HepG2 (cell line): ENCODE measurements around the gene PLOD3. TPM values are rescaled to one million over a fixed set of nuclear protein-coding genes. Genes with fewer than 3 reads are reported as not detected.

Source experiments
- FOXK2 ChIP-seq: fragments of 450-650 bp; IDR thresholded peaks from 2 replicates; pipeline ENCODE4 v1.6.1; 2016
- FOXP4 ChIP-seq: sonication (generic); formaldehyde crosslinking; IDR thresholded peaks from 2 replicates; pipeline ENCODE4 v1.4.0; 2020; ENCODE audit warnings: missing genetic modification reagents
- GLMP ChIP-seq: sonication (generic); formaldehyde crosslinking; IDR thresholded peaks from 2 replicates; pipeline ENCODE4 v1.9.0; 2021; ENCODE audit warnings: missing genetic modification reagents, mild to moderate bottlenecking, borderline replicate concordance
- HIC2 ChIP-seq: sonication (generic); formaldehyde crosslinking; IDR thresholded peaks from 2 replicates; pipeline ENCODE4 v1.9.0; 2022; ENCODE audit warnings: low read depth, missing genetic modification reagents
- HNRNPH1 ChIP-seq: fragments of 200-400 bp; formaldehyde crosslinking; optimal IDR thresholded peaks from 2 replicates; pipeline ENCODE3; 2017; ENCODE audit warnings: mild to moderate bottlenecking, low read depth, low read length
- HOXA5 ChIP-seq: sonication (generic); formaldehyde crosslinking; IDR thresholded peaks from 2 replicates; pipeline ENCODE4 v1.4.0; 2020; ENCODE audit warnings: missing genetic modification reagents
- IRF2 ChIP-seq: IDR thresholded peaks from 2 replicates; pipeline ENCODE4 v1.6.1; 2018; ENCODE audit warnings: missing genetic modification reagents, missing compliant biosample characterization
- MBNL3 ChIP-seq: fragments of 250-450 bp; sonication (Bioruptor Pico); conservative IDR thresholded peaks from 2 replicates; pipeline ENCODE4 v1.8.0; 2022; ENCODE audit warnings: mild to moderate bottlenecking, inconsistent platforms
- PHB2 ChIP-seq: fragments of 450-650 bp; IDR thresholded peaks from 2 replicates; pipeline ENCODE4 v1.6.1; 2018; ENCODE audit not compliant: partially characterized antibody
- REPIN1 ChIP-seq: sonication (generic); formaldehyde crosslinking; IDR thresholded peaks from 2 replicates; pipeline ENCODE4 v1.8.0; 2022; ENCODE audit warnings: missing genetic modification reagents, low read depth, mild to moderate bottlenecking, borderline replicate concordance
- SALL1 ChIP-seq: sonication (generic); formaldehyde crosslinking; IDR thresholded peaks from 2 replicates; pipeline ENCODE4 v1.8.0; 2022; ENCODE audit warnings: mild to moderate bottlenecking, missing genetic modification reagents
- SMAD3 ChIP-seq: sonication (generic); formaldehyde crosslinking; IDR thresholded peaks from 2 replicates; pipeline ENCODE4 v1.4.0; 2020; ENCODE audit warnings: missing genetic modification reagents
- TOPORS ChIP-seq: sonication (generic); formaldehyde crosslinking; IDR thresholded peaks from 2 replicates; pipeline ENCODE4 v1.8.0; 2023; ENCODE audit warnings: mild to moderate bottlenecking, missing genetic modification reagents
- TRAFD1 ChIP-seq: sonication (generic); formaldehyde crosslinking; IDR thresholded peaks from 2 replicates; pipeline ENCODE4 v1.5.1; 2020; ENCODE audit warnings: missing genetic modification reagents, mild to moderate bottlenecking, borderline replicate concordance
- ZBTB21 ChIP-seq: sonication (generic); formaldehyde crosslinking; IDR thresholded peaks from 2 replicates; pipeline ENCODE4 v1.4.0; 2020; ENCODE audit warnings: missing genetic modification reagents
- ZNF224 ChIP-seq: sonication (generic); formaldehyde crosslinking; IDR thresholded peaks from 2 replicates; pipeline ENCODE4 v1.5.0; 2020; ENCODE audit warnings: mild to moderate bottlenecking, missing genetic modification reagents
- ZNF383 ChIP-seq: sonication (generic); formaldehyde crosslinking; IDR thresholded peaks from 2 replicates; pipeline ENCODE4 v1.4.0; 2020; ENCODE audit warnings: missing genetic modification reagents, mild to moderate bottlenecking, borderline replicate concordance
- ZNF558 ChIP-seq: sonication (generic); formaldehyde crosslinking; IDR thresholded peaks from 2 replicates; pipeline ENCODE4 v1.9.0; 2022; ENCODE audit warnings: mild to moderate bottlenecking, missing genetic modification reagents, borderline replicate concordance
- ZNF589 ChIP-seq: sonication (generic); formaldehyde crosslinking; conservative IDR thresholded peaks from 2 replicates; pipeline ENCODE4 v1.8.0; 2022; ENCODE audit warnings: mild to moderate bottlenecking, moderate library complexity, missing genetic modification reagents
- ZNF709 ChIP-seq: sonication (generic); formaldehyde crosslinking; IDR thresholded peaks from 2 replicates; pipeline ENCODE4 v1.5.0; 2020; ENCODE audit warnings: mild to moderate bottlenecking, missing genetic modification reagents
- ZNF800 ChIP-seq: sonication (generic); formaldehyde crosslinking; IDR thresholded peaks from 2 replicates; pipeline ENCODE4 v1.4.0; 2020; ENCODE audit warnings: missing genetic modification reagents
- polyA plus RNA-seq, 8 experiments: library from polyadenylated mRNA; depleted of rRNA in 3 of 8; stranded (reverse) in 7 of 8; unstranded in 1 of 8; fragments of >200 nt; fragmentation: Illumina TruSeq in 4 of 8; extraction: Trizol in 4 of 8; gene quantifications; 2 replicates each; pipeline versions ENCODE4 v1.2.1 to v1.2.3, GENCODE V29; 2011 to 2016; ENCODE audit warnings: low read depth in 4 of 8, missing spikeins in 1 of 8, mixed read lengths in 1 of 8; ENCODE audit not compliant: insufficient read depth in 1 of 8
- total RNA-seq, 5 experiments: library from RNA; depleted of rRNA; stranded (reverse); fragments of >200 nt; fragmentation: Illumina TruSeq; extraction: Trizol; gene quantifications; 2 replicates each; pipeline ENCODE4 v1.2.3, GENCODE V29; 2016; ENCODE audit warnings: low read depth in 1 of 5

The PLOD3 gene
- total and polyA plus RNA-seq, 2 of the 13 experiments (the other 11 are each of a cell fraction or from before 2014, with no cell fraction given): 65.8 to 67.4 TPM

- TF ChIP-seq ZNF383 (CRISPR knock-in tag): no peak
- TF ChIP-seq TRAFD1 (CRISPR knock-in tag): peak; percentile 86; the same call in 1 of the 2 replicates
- no peak for TF ChIP-seq MBNL3 (CRISPR knock-in tag)
- TF ChIP-seq IRF2 (CRISPR knock-in tag): peak; percentile 51; the same call in 1 of the 2 replicates
- no peak for TF ChIP-seq PHB2
- peak; percentile 68 for TF ChIP-seq HOXA5
- peak; percentile 78; the same call in 1 of the 2 replicates for TF ChIP-seq ZNF709
- no peak for TF ChIP-seq HNRNPH1
- peak; percentile 57; the same call in 1 of the 2 replicates for TF ChIP-seq HIC2 (CRISPR knock-in tag)
- TF ChIP-seq ZNF800: no peak; the same call in 1 of the 2 replicates
- TF ChIP-seq ZBTB21 (CRISPR knock-in tag): no peak
- TF ChIP-seq TOPORS: no peak
- peak; percentile 59; the same call in 1 of the 2 replicates for TF ChIP-seq ZNF589 (CRISPR knock-in tag)
- TF ChIP-seq REPIN1 (CRISPR knock-in tag): peak; percentile 53
- TF ChIP-seq ZNF558: peak; percentile 93
- peak; percentile 62 for TF ChIP-seq SALL1 (CRISPR knock-in tag)
- TF ChIP-seq SMAD3: no peak; the same call in 1 of the 2 replicates
- TF ChIP-seq GLMP: no peak
- peak; percentile 86 for TF ChIP-seq FOXK2
- 0 out of 2 replicates have a peak, but pooled peaks have one; percentile 51 for TF ChIP-seq ZNF224 (CRISPR knock-in tag)
- TF ChIP-seq FOXP4 (CRISPR knock-in tag): peak; percentile 16; the same call in 1 of the 2 replicates
Observed at GRCh38 chr7:101244375-101245146, 27.2 kb upstream of the PLOD3 start, which contains the start of gene FIS1 (continued).
